ENCODE measurements around the gene ERC2.
A peak's percentile ranks its signal among the peaks of the same experiment; 100 is the strongest.

Gene ERC2

GRCh38 chr3:56302417-56302816 is 165.8 kb downstream of the ERC2 start:
- H3K79me2 ChIP-seq (ENCODE audit: control insufficient read depth, insufficient read depth, low read length, poor library complexity) = no peaks in the 10 kb centered on the region
- H4K12ac ChIP-seq (ENCODE audit: low read depth, low read length) = no peak overlapping the region
- peaks cover 0 to 4% of the 10 kb centered on the region in 2 experiments for H3K4me1 ChIP-seq (ENCODE audit: control insufficient read depth in 1 of 2, insufficient read depth in 2 of 2, low read length in 2 of 2)
- H2AFZ ChIP-seq (ENCODE audit: insufficient read depth, low read length, poor library complexity) = no peak overlapping the region
- DNase-seq = peak in 1 of 2 donors; percentile 51
- H2BK12ac ChIP-seq (ENCODE audit: low read length) = no peak overlapping the region
- H3K27ac ChIP-seq (ENCODE audit: low read depth, low read length) = no peak overlapping the region
- no peak overlapping the region for H2BK5ac ChIP-seq (ENCODE audit: low read depth, low read length, poor library complexity)
- no peak overlapping the region for H3K14ac ChIP-seq (ENCODE audit: low read length)
- no peaks in the 10 kb centered on the region for H3K9me3 ChIP-seq (ENCODE audit: insufficient read depth, low read depth, low read length)
- no peak overlapping the region for H2BK120ac ChIP-seq (ENCODE audit: insufficient read depth, low read length, poor library complexity)
- H3K23ac ChIP-seq (ENCODE audit: low read length) = no peak overlapping the region
- H3K36me3 ChIP-seq (ENCODE audit: control insufficient read depth in 1 of 2, insufficient read depth in 2 of 2, low read length in 2 of 2) = no peaks in the 10 kb centered on the region
- WGBS (ENCODE audit: extremely low coverage, insufficient coverage, insufficient read length) = no CpG with 5 or more reads among the region's 2 CpGs
- H3K18ac ChIP-seq (ENCODE audit: low read length) = no peak overlapping the region
- H2AK5ac ChIP-seq (ENCODE audit: low read length) = no peak overlapping the region
- no peak overlapping the region for H4K8ac ChIP-seq (ENCODE audit: low read depth, low read length)
- no peak overlapping the region for H3K4ac ChIP-seq (ENCODE audit: low read depth, low read length)
- H3K4me2 ChIP-seq (ENCODE audit: low read length) = no peak overlapping the region
- H4K91ac ChIP-seq (ENCODE audit: low read depth, low read length) = no peak overlapping the region
- no peak overlapping the region for H3K9ac ChIP-seq (ENCODE audit: low read length)
- no peaks in the 10 kb centered on the region for H3K27me3 ChIP-seq (ENCODE audit: insufficient read depth, low read length)
- peaks cover 2% of the 10 kb centered on the region for H3K79me1 ChIP-seq (ENCODE audit: low read length)
- H3K4me3 ChIP-seq (ENCODE audit: low read depth, low read length) = no peak overlapping the region

DNA sequence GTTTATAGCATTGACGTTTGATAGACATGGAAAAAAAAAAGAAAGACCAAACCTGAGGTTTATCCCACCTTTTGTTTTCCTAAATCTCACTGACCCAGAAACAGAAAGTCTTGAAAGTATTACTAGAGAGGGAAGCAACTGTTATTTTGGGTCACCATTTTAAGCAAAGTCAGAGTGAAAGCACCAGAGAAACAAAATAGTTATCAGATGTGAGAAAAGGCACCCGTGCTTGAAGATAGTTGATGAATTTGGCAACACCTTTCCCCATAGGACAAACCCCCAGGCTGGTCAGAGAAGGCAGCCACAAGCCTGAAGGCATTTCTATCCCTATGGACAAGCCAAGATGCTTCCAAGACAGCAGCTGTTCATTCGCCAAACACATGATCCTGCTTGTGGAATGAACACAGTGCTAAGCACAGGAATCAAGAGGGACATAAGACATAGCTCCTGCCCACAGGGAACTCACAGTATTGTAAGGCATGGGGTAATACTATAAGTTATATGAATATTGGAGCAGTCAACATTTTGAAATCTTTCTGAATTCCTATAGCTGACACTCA is 170.9 kb downstream of the ERC2 start:
- Histone ChIP-seq H3K9me3 (ENCODE audit: insufficient read depth, low read depth, low read length) (no peaks in the 10 kb centered on the region), H4K91ac (ENCODE audit: low read depth, low read length) (no peak overlapping the region), H2BK12ac (ENCODE audit: low read length) (no peak overlapping the region), H3K27me3 (ENCODE audit: insufficient read depth, low read length) (no peaks in the 10 kb centered on the region), H3K4me3 (ENCODE audit: low read depth, low read length) (no peak overlapping the region), H2BK120ac (ENCODE audit: insufficient read depth, low read length, poor library complexity) (no peak overlapping the region), H2AFZ (ENCODE audit: insufficient read depth, low read length, poor library complexity) (no peak overlapping the region), H2AK5ac (ENCODE audit: low read length) (no peak overlapping the region), H3K4me2 (ENCODE audit: low read length) (no peak overlapping the region), H3K18ac (ENCODE audit: low read length) (no peak overlapping the region), H2BK5ac (ENCODE audit: low read depth, low read length, poor library complexity) (no peak overlapping the region), H4K12ac (ENCODE audit: low read depth, low read length) (no peak overlapping the region), H4K8ac (ENCODE audit: low read depth, low read length) (no peak overlapping the region), H3K4ac (ENCODE audit: low read depth, low read length) (no peak overlapping the region), H3K79me2 (ENCODE audit: control insufficient read depth, insufficient read depth, low read length, poor library complexity) (no peaks in the 10 kb centered on the region), H3K14ac (ENCODE audit: low read length) (no peak overlapping the region), H3K36me3 (ENCODE audit: control insufficient read depth in 1 of 2, insufficient read depth in 2 of 2, low read length in 2 of 2) (no peaks in the 10 kb centered on the region), H3K4me1 (ENCODE audit: control insufficient read depth in 1 of 2, insufficient read depth in 2 of 2, low read length in 2 of 2) (peaks cover 2 to 3% of the 10 kb centered on the region in 2 experiments), H3K23ac (ENCODE audit: low read length) (no peak overlapping the region), H3K79me1 (ENCODE audit: low read length) (no peaks in the 10 kb centered on the region), H3K9ac (ENCODE audit: low read length) (no peak overlapping the region), H3K27ac (ENCODE audit: low read depth, low read length) (no peak overlapping the region)
- no CpG with 5 or more reads among the region's 3 CpGs for WGBS (ENCODE audit: extremely low coverage, insufficient coverage, insufficient read length)
- DNase-seq = no peak

- H3K79me1 ChIP-seq (ENCODE audit: low read length) = no peaks in the 10 kb centered on the region
- H2BK120ac ChIP-seq (ENCODE audit: insufficient read depth, low read length, poor library complexity) = no peak overlapping the region
- no peak overlapping the region for H2BK5ac ChIP-seq (ENCODE audit: low read depth, low read length, poor library complexity)
- H3K27ac ChIP-seq (ENCODE audit: low read depth, low read length) = no peak overlapping the region
- no peak overlapping the region for H3K4me3 ChIP-seq (ENCODE audit: low read depth, low read length)
- H2AFZ ChIP-seq (ENCODE audit: insufficient read depth, low read length, poor library complexity) = no peak overlapping the region
- no peak overlapping the region for H3K4ac ChIP-seq (ENCODE audit: low read depth, low read length)
- H3K4me1 ChIP-seq (ENCODE audit: control insufficient read depth in 1 of 2, insufficient read depth in 2 of 2, low read length in 2 of 2) = peaks cover 2 to 3% of the 10 kb centered on the region in 2 experiments
- no peak overlapping the region for H3K23ac ChIP-seq (ENCODE audit: low read length)
- no peak overlapping the region for H3K18ac ChIP-seq (ENCODE audit: low read length)
- no peak overlapping the region for H2AK5ac ChIP-seq (ENCODE audit: low read length)
- H3K27me3 ChIP-seq (ENCODE audit: insufficient read depth, low read length) = no peaks in the 10 kb centered on the region
- H3K9ac ChIP-seq (ENCODE audit: low read length) = no peak overlapping the region
- no peaks in the 10 kb centered on the region for H3K9me3 ChIP-seq (ENCODE audit: insufficient read depth, low read depth, low read length)
- H3K79me2 ChIP-seq (ENCODE audit: control insufficient read depth, insufficient read depth, low read length, poor library complexity) = no peaks in the 10 kb centered on the region
- peak in 1 of 2 donors; percentile 37 for DNase-seq
- no peak overlapping the region for H4K12ac ChIP-seq (ENCODE audit: low read depth, low read length)
- no peak overlapping the region for H2BK12ac ChIP-seq (ENCODE audit: low read length)
- no peak overlapping the region for H4K8ac ChIP-seq (ENCODE audit: low read depth, low read length)
- H3K36me3 ChIP-seq (ENCODE audit: control insufficient read depth in 1 of 2, insufficient read depth in 2 of 2, low read length in 2 of 2) = no peaks in the 10 kb centered on the region
- H3K14ac ChIP-seq (ENCODE audit: low read length) = no peak overlapping the region
- no peak overlapping the region for H3K4me2 ChIP-seq (ENCODE audit: low read length)
- H4K91ac ChIP-seq (ENCODE audit: low read depth, low read length) = no peak overlapping the region
- no CpG with 5 or more reads among the region's 5 CpGs for WGBS (ENCODE audit: extremely low coverage, insufficient coverage, insufficient read length)
Measured at GRCh38 chr3:56296361-56296760, 171.9 kb downstream of the ERC2 start.

DNA sequence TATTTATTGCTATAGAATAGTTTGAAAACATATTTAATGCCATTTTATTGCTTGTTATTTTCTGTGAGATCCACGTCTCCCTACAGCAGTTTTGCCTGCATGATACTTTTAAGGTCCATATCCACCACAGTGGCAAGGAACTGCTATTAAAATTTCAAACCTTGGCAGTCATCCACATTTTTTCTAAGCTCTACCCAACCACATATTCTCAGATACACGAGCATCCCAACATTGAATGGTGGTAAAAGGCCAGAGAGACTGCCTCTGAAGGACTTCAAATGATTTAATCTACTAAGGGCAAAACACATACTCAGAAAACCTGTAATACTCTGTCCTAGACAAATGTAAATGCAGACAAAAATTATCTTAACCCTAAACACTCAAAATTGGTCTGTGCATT is 173.1 kb downstream of the ERC2 start:
- Histone ChIP-seq H3K9me3 (ENCODE audit: insufficient read depth, low read depth, low read length) (no peaks in the 10 kb centered on the region), H3K14ac (ENCODE audit: low read length) (no peak overlapping the region), H3K79me1 (ENCODE audit: low read length) (no peaks in the 10 kb centered on the region), H3K36me3 (ENCODE audit: control insufficient read depth in 1 of 2, insufficient read depth in 2 of 2, low read length in 2 of 2) (no peaks in the 10 kb centered on the region), H3K27ac (ENCODE audit: low read depth, low read length) (no peak overlapping the region), H2AK5ac (ENCODE audit: low read length) (no peak overlapping the region), H2BK12ac (ENCODE audit: low read length) (no peak overlapping the region), H3K18ac (ENCODE audit: low read length) (no peak overlapping the region), H3K4ac (ENCODE audit: low read depth, low read length) (no peak overlapping the region), H3K4me2 (ENCODE audit: low read length) (no peak overlapping the region), H3K9ac (ENCODE audit: low read length) (no peak overlapping the region), H3K4me1 (ENCODE audit: control insufficient read depth in 1 of 2, insufficient read depth in 2 of 2, low read length in 2 of 2) (peaks cover 2 to 3% of the 10 kb centered on the region in 2 experiments), H3K27me3 (ENCODE audit: insufficient read depth, low read length) (no peaks in the 10 kb centered on the region), H3K23ac (ENCODE audit: low read length) (no peak overlapping the region), H2BK120ac (ENCODE audit: insufficient read depth, low read length, poor library complexity) (no peak overlapping the region), H3K79me2 (ENCODE audit: control insufficient read depth, insufficient read depth, low read length, poor library complexity) (no peaks in the 10 kb centered on the region), H4K12ac (ENCODE audit: low read depth, low read length) (no peak overlapping the region), H4K8ac (ENCODE audit: low read depth, low read length) (no peak overlapping the region), H2BK5ac (ENCODE audit: low read depth, low read length, poor library complexity) (no peak overlapping the region), H3K4me3 (ENCODE audit: low read depth, low read length) (no peak overlapping the region), H2AFZ (ENCODE audit: insufficient read depth, low read length, poor library complexity) (no peak overlapping the region), H4K91ac (ENCODE audit: low read depth, low read length) (no peak overlapping the region)
- DNase-seq = no peak
- no CpG with 5 or more reads among the region's 2 CpGs for WGBS (ENCODE audit: extremely low coverage, insufficient coverage, insufficient read length)
